HG02981 (cell line): ENCODE results near the gene GEMIN4.
"Not testable (repeated sequence)": the region's sequence is repeated elsewhere in the genome, so short reads cannot be mapped to it uniquely, and the experiment has no call there.

ENCODE experiments used
- ATAC-seq: cut with Tn5 transposase; IDR thresholded peaks from one replicate; pipeline ENCODE4 v1.9.1; 2021; ENCODE audit warnings: mild to moderate bottlenecking, moderate library complexity; ENCODE audit not compliant: unreplicated experiment

GEMIN4 gene

GRCh38 chr17:704111-704864, 47.8 kb downstream of the GEMIN4 start:
- no peak for ATAC-seq

GRCh38 chr17:703081-703875, 48.8 kb downstream of the GEMIN4 start:
- no peak for ATAC-seq

GRCh38 chr17:700504-701094, 51.5 kb downstream of the GEMIN4 start:
- no peak for ATAC-seq

- ATAC-seq, result no peak
These were observed 52.7 kb downstream of the GEMIN4 start for GRCh38 chr17:699345-699744.

GRCh38 chr17:698096-698495, 54.0 kb downstream of the GEMIN4 start:
- ATAC-seq, result not testable (repeated sequence)

- no peak for ATAC-seq
These were observed 54.4 kb downstream of the GEMIN4 start for GRCh38 chr17:697682-698081.

- no peak for ATAC-seq
These were observed 55.7 kb downstream of the GEMIN4 start for GRCh38 chr17:696369-696768.
